HG03439 (cell line): ENCODE data around the gene TPRN.

Experiments
- ATAC-seq: cut with Tn5 transposase; IDR thresholded peaks from one replicate; pipeline ENCODE4 v1.9.1; 2021; ENCODE audit warnings: mild to moderate bottlenecking, moderate library complexity; ENCODE audit not compliant: unreplicated experiment

Gene TPRN

GRCh38 chr9:137163365-137163715 lies 37.2 kb downstream of the TPRN start:
- no peak for ATAC-seq

- no peak for ATAC-seq
Observed at GRCh38 chr9:137162505-137163364, 37.8 kb downstream of the TPRN start.

- ATAC-seq: no peak
Observed at GRCh38 chr9:137161558-137162486, 38.7 kb downstream of the TPRN start.

GRCh38 chr9:137160716-137161557 lies 39.6 kb downstream of the TPRN start:
- ATAC-seq: no peak

DNA sequence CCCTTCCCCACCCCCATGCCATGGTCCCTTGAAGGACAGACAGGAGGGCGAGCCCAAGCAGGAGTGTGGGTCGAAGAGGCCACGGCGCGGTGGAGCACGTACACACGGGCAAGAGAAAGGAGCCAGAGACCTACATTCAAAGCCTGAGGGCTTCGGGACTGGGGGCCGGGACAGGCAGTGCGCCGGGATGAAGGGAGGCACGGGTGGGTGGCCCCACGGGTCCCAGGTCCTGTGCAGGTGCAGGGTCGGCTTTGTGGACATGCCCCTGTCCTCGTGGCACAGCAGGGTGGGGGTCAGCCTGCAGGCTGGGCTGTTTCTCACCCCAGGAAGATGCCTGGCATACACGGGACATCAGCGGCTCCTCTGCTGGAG lies 40.5 kb downstream of the TPRN start:
- no peak for ATAC-seq

DNA sequence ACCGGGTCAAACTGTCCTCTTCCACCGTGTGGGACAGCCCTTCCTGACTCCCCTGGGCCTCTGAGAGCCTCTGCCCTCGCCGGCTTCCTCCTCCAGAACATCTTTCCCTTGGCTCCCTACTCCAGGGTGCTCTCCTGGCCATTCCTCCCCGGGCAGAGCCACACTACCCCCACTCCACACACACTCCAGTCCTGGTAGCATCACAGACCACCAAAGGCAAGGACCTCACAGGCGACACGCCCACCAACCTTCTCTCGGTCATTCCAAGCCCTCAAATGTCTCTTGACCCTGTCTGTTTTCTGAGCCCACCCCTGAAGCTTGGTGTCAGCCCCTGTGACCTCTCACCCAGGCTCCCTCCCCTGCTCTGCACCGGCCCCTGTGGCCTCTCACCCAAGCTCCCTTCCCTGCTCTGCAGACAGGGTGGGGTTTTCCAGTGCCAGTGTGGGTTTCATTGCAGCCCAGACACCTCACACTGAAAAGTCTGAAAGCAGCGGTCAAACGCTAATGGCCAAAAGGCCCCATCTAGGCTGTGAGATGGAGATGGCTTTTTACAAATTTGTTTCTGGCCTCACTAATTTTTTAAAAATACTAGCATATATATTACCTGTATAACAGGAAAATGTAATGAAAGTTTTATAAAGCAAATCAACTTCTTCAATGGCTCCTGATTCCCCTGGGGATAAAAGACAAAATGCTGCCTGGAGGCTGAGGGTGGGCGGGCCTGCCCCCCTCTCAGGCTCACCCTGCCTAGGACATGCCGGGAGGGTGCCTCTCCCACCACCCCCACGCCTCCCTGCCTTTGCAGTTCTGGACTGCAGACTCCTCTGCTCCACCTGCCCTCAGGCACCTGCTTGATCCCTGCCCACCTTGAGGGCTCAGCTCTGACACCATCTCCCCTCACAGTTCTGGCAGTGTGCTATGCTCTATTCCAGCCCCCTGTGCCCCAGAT lies 41.2 kb downstream of the TPRN start:
- no peak for ATAC-seq

DNA sequence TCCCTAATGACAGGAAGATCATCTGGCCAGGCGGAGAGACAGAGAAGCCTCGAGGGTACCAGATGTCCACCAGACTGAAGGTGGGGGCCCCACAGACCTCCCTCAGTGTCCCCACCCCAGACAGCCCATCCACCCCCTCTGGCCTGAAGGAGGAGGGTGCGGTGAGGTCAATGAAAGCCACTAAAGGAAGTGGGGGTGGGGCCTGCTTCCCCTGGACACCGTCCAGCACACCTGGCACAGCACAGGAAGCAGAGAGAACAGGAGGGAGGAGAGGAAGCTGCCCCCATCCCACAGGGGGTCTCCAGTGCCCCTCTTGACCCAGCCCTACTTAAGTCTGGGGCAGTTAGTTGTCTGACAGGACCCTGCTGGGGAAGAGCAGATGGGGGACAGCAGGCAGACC lies 41.9 kb downstream of the TPRN start:
- no peak for ATAC-seq

DNA sequence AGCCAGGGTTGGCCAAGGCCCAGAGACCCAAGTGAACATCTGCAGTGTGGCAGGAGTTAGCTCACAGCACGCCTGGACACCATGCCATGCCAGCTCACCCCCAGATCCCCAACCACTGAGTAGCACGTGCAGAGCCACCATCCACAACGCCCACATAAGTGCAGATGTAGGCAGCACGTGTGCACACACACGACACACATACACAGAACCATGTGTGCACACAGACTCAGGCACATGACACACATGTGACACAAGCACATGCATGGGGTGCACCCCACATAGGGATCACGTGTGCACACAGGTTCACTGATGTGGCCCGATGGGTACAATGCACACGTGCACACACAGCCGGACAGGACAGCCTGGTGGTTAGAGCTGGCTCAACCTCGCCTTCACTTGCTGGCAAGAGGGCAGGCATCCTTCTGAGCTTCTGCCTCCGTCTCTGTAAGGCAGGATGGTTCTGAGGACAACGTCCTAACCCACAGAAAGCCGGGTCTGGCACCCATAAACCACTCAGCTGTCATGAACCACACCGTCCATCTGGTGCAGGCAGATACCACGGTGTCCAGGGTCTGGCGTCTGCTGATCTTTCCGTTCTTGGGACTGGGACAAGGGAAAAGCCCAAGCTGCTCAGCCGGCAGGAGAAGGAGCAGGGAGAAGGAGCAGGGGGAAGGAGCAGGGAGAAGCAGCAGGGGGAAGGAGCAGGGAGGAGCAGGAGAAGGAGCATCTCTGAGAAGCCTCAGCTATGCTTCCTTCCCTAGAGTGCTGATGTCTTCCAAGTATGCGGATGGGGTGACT lies 42.7 kb downstream of the TPRN start:
- ATAC-seq: no peak

GRCh38 chr9:137156567-137157375 lies 43.8 kb downstream of the TPRN start:
- ATAC-seq: no peak

- ATAC-seq: no peak
Observed at GRCh38 chr9:137152844-137153405, 47.6 kb downstream of the TPRN start.

GRCh38 chr9:137150617-137151457 lies 49.7 kb downstream of the TPRN start:
- peak; percentile 40 for ATAC-seq

DNA sequence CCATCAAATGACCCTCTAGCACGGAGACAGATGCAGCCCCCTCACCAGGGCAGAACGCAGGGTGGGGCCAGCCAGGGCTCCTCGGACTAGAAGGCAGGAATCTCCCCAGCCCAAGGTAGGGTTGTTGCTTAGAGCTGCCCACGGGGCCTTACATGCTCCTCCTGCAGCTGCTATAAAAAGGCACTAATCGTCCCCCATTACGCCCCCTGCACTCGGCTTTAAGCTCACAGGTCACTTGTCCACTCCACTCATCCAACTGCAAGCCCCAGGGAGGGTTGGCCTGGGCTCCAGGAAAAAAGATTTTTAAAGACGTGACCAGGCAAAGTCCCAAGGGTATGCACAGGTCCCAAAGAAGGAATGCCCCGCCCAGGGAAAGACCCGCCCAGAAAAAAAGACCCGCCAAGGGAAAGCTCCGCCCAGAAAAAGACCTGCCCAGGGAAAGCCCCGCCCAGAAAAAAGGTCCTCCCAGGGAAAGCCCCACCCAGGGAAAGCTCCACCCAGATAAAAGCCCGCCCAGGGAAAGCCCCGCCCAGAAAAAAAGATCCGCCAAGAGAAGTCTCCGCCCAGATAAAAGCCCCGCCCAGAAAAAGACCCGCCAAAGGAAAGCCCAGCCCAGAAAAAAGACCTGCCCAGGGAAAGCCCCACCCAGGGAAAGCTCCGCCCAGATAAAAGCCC lies 50.5 kb downstream of the TPRN start:
- ATAC-seq: peak; percentile 24

DNA sequence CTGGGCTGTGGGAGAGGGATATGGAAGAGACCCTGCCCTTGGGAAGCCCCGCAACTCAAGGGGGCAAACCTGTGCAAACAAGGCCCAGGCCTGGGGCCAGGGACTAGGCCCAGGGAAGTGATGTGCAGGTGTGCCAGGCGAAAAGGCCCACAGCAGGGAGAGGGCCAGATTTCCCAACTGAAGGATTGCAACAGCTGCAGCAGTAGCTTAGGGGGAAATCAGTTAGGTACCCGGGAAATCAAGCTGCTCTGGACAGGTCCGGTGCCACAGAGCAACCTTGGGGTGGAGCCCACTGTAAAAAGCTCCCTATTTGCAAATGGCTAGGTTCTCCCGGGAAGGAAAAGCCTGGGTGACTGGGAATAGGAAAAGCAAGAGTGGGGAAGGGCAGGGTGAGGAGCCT lies 51.2 kb downstream of the TPRN start:
- no peak for ATAC-seq

DNA sequence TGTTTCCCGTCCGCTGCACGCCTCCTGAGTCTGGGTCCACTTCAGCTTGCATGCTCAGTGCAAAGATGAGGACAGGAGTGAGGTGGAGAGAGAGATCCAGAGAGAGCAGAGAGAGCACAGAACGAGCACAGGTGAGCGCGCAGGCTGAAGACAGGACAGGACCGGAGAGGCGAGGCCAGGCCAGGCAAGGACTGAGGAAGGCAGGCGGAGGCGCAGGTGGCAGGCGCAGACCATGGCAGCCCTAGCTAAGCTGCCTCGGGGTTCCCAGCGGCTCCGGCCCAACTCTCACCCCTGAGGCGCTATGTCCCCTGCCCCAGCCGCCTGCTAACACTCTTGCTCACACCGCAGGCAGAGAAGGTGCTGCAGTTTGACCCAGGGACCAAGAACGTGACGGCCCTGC lies 51.9 kb downstream of the TPRN start:
- ATAC-seq: no peak

GRCh38 chr9:137148242-137148641 lies 52.3 kb downstream of the TPRN start:
- no peak for ATAC-seq

GRCh38 chr9:137147793-137148160 lies 52.8 kb downstream of the TPRN start:
- ATAC-seq: no peak
